ENCODE results near the gene KCTD11. TPM values are rescaled to one million over a fixed set of nuclear protein-coding genes. Genes with fewer than 3 reads are reported as not detected.

Gene KCTD11
- total RNA-seq, 4 donors from 2014 or later = 30.3 to 65.4 (median 42.8) TPM

GRCh38 chr17:7355053-7355452 lies 3.1 kb downstream of the KCTD11 start, which contains the start of gene TMEM95:
TSS of gene TMEM95 (plus strand) at chr17:7355156. CDS start at chr17:7355205, 49 bp downstream.
- 39 to 48% methylated on average over 10 of the region's 10 CpGs for WGBS, 2 donors
- intact Hi-C loops (cut with DNase I; ENCODE audit: low total_unique reads) = loop anchor here (10.0 kb wide), 1 partner anchor 200 kb away; the partner anchor contains the start of gene TNFSF13
- DNase-seq (ENCODE audit: low spot score in 2 of 2) = peak; percentile 43 to 90
- TF ChIP-seq POLR2A (IDR thresholded peaks at IDR 0.05) = no peak
- no peak for TF ChIP-seq CTCF (IDR thresholded peaks at IDR 0.05)
- H3K4me3 ChIP-seq (ENCODE audit: low read depth, poor library complexity, severe bottlenecking) = no peak within 1 kb of the TSS

- 74 to 78% methylated on average over 8 of the region's 8 CpGs for WGBS, 2 donors
- DNase-seq (ENCODE audit: low spot score in 2 of 2) = no peak
- intact Hi-C loops (cut with DNase I; ENCODE audit: low total_unique reads) = loop anchor here (10.0 kb wide), 1 partner anchor 199 kb away; the partner anchor contains the start of gene TNFSF13
- H3K4me3 ChIP-seq (ENCODE audit: low read depth, poor library complexity, severe bottlenecking) = no peak overlapping the region
- TF ChIP-seq CTCF (IDR thresholded peaks at IDR 0.05) = no peak
- no peak for TF ChIP-seq POLR2A (IDR thresholded peaks at IDR 0.05)
These were observed 3.6 kb downstream of the KCTD11 start for GRCh38 chr17:7355573-7355972.

- H3K4me3 ChIP-seq (ENCODE audit: low read depth, poor library complexity, severe bottlenecking) = no peak overlapping the region
- 9 to 15% methylated on average over 9 of the region's 12 CpGs for WGBS, 2 donors
- intact Hi-C loops (cut with DNase I; ENCODE audit: low total_unique reads) = loop anchor here (10.0 kb wide), 1 partner anchor 199 kb away; the partner anchor contains the start of gene TNFSF13
- peak; percentile 77 to 96 for DNase-seq (ENCODE audit: low spot score in 2 of 2)
- TF ChIP-seq CTCF (IDR thresholded peaks at IDR 0.05) (peak in 1 of 3 donors; percentile 74), POLR2A (IDR thresholded peaks at IDR 0.05) (no peak)
These were observed 4.1 kb downstream of the KCTD11 start for GRCh38 chr17:7356072-7356549.

GRCh38 chr17:7356756-7357155 lies 4.8 kb downstream of the KCTD11 start:
- DNase-seq (ENCODE audit: low spot score in 2 of 2) = no peak
- WGBS, 2 donors = 50 to 56% methylated on average over 8 of the region's 8 CpGs
- H3K4me3 ChIP-seq (ENCODE audit: low read depth, poor library complexity, severe bottlenecking) = no peak overlapping the region
- TF ChIP-seq POLR2A (IDR thresholded peaks at IDR 0.05) (no peak), CTCF (IDR thresholded peaks at IDR 0.05) (no peak)
- intact Hi-C loops (cut with DNase I; ENCODE audit: low total_unique reads) = loop anchor here (10.0 kb wide), 1 partner anchor 198 kb away; the partner anchor contains the start of gene TNFSF13

GRCh38 chr17:7357381-7357780 lies 5.4 kb downstream of the KCTD11 start:
- 54 to 57% methylated on average over 2 of the region's 2 CpGs for WGBS, 2 donors
- intact Hi-C loops (cut with DNase I; ENCODE audit: low total_unique reads) = loop anchor here (10.0 kb wide), 1 partner anchor 197 kb away; the partner anchor contains the start of gene TNFSF13
- no peak overlapping the region for H3K4me3 ChIP-seq (ENCODE audit: low read depth, poor library complexity, severe bottlenecking)
- TF ChIP-seq CTCF (IDR thresholded peaks at IDR 0.05) = no peak
- no peak for TF ChIP-seq POLR2A (IDR thresholded peaks at IDR 0.05)
- no peak for DNase-seq (ENCODE audit: low spot score in 2 of 2)

Data from lower leg skin (tissue), 4 donors.